SK-N-SH (cell line): ENCODE results near the gene ZNF337.

Experiments
- CTCF ChIP-seq: fragments of 200-600 bp; sonication (generic); IDR thresholded peaks from 2 replicates; pipeline ENCODE4 v1.6.1; 2017; ENCODE audit warnings: antibody characterized with exemption, mild to moderate bottlenecking, moderate library complexity
- EP300 ChIP-seq, 2 experiments: IDR thresholded peaks; 2 replicates each; pipeline versions ENCODE4 v1.4.0 to v1.6.1; 2012; ENCODE audit warnings: borderline replicate concordance in 1 of 2, low read depth in 1 of 2, low read length in 1 of 2
- GATA2 ChIP-seq: sonication (generic); formaldehyde crosslinking; IDR thresholded peaks from 2 replicates; pipeline ENCODE4 v1.5.0; 2020; ENCODE audit warnings: mild to moderate bottlenecking, missing genetic modification reagents
- TAF1 ChIP-seq: IDR thresholded peaks from 2 replicates; pipeline ENCODE4 v1.6.1; 2012; ENCODE audit warnings: low read depth, mild to moderate bottlenecking, low read length, moderate library complexity, borderline replicate concordance

GRCh38 chr20:25697132-25697446 lies 436 bp upstream of the ZNF337 start:
- TF ChIP-seq EP300 (IDR thresholded peaks at IDR 0.05; ENCODE audit: borderline replicate concordance in 1 of 2, low read depth in 1 of 2, low read length in 1 of 2) (no peak), CTCF (no peak), TAF1 (no peak), GATA2 (CRISPR knock-in tag) (no peak)
